Testis (tissue), 2 donors: ENCODE measurements around the gene TNFRSF1A.

Experiments
- CTCF ChIP-seq, 3 experiments: fragments of 450-650 bp in 2 of 3; fragments of 200-600 bp in 1 of 3; sonication (generic) in 1 of 3; IDR thresholded peaks; one replicate each; pipeline ENCODE4 v1.5.1; 2016 to 2019; ENCODE audit warnings: antibody characterized with exemption in 3 of 3, mild to moderate bottlenecking in 2 of 3, moderate library complexity in 1 of 3
- POLR2A ChIP-seq: fragments of 450-650 bp; IDR thresholded peaks from one replicate; pipeline ENCODE4 v1.6.1; 2017; ENCODE audit warnings: antibody characterized with exemption, mild to moderate bottlenecking, moderate library complexity

GRCh38 chr12:6288235-6288634 is 53.6 kb downstream of the TNFRSF1A start:
- TF ChIP-seq POLR2A: no peak
- TF ChIP-seq CTCF (IDR thresholded peaks at IDR 0.05): no peak
